HG03442 (cell line): Measurements from ENCODE around the gene TANGO2.
"Not testable (repeated sequence)": the region's sequence is repeated elsewhere in the genome, so short reads cannot be mapped to it uniquely, and the experiment has no call there.

Source experiments
- ATAC-seq: cut with Tn5 transposase; IDR thresholded peaks from one replicate; pipeline ENCODE4 v1.9.1; 2021; ENCODE audit warnings: mild to moderate bottlenecking, moderate library complexity; ENCODE audit not compliant: unreplicated experiment

Gene TANGO2

DNA sequence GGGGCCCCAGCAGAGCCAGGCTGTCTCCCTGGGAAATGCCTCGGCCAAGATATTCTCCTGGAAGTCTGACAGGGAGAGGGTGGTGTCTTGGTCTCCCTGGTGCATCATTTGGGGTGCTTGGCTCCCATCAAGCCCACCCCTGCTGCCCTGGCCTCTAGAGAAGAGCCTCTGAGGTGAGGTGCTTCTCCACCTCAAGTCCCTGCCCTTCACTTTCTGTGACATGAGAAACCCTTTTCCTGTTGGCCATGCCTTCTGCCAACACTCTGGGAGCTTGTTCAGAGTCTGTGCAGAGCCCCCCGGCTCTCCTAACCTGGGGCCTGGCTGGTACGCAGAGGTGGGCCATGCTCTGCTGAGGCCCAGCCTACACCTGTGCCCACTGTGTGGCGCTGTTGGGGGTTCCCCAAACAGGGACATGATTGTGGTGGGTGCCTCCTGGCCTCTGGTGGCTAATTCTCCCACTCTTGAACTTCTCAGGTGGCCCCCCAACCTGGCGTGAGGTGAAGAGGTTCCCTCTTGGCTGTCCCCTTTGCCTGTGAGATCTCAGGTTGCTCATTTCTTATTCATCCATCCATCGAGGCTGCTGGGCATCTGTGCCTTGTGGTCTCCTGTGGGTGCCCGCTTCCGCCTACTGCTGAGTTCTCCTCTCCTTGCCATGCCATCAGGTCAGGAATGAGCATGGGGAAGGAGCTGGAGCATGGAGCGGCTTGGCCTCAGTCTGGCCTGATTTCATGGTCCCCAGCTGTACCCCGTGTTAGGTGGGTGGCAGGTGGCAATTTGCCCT, 40.0 kb downstream of the TANGO2 start:
- no peak for ATAC-seq

DNA sequence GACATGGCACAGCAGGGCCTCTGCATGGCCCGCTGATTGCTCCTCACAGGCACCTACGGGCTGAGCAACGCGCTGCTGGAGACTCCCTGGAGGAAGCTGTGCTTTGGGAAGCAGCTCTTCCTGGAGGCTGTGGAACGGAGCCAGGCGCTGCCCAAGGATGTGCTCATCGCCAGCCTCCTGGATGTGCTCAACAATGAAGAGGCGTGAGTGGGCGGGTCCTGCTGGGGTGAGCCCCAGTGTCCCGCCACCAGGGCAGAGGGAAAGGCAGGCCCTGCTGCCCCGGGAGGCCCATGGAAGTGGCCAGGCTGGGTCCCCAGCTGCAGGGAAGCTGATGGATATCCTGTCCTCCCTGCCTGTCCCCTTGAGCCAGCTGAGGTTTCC, 40.6 kb downstream of the TANGO2 start:
- ATAC-seq: no peak

DNA sequence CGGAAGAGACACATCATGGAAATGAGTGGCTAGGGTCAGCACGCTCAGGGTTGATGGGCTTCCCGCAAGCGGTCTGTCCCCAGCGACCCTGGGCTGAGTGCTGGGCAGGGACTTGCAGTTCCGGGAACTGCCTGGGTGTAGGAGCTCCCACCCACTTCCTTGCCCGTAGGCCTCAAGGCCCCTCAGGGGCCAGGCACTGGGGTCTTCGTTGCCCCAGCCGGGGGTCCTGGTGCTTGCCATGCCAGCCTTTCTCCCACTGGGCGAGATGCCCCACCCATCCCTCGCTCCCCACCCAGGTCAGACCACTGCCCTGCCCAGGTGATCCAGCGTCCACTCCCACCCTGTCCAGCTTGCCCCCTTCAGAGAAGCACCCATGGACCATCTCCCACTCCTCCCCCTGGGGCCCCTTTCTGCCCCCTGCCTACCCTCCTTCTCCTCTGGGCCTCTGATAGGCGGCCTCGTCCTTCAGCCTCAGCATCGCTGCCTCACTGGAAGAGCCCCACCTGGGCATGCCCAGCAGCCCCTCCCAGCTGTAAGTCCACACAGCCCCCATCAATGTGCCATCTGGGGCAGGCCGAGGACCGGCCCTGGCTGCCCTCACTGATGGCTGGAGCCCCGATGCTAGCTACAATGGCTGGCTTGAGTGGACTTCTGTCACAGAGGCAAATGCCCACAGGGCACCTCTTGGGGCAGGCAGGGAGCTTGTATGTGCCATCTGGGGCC, 41.3 kb downstream of the TANGO2 start:
- ATAC-seq: no peak

DNA sequence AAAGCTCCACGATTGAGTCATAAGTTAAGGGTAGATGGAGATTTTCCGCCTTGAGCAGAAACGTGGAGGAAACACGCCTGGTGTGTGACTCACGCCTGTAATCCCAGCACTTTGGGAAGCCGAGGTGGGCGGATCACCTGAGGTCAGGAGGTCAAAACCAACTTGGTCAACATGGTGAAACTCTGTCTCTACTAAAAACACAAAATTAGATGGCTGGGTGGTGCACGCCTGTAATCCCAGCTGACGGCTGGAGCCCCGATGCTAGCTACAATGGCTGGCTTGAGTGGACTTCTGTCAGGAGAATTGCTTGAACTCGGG, 41.8 kb downstream of the TANGO2 start:
- no peak for ATAC-seq

DNA sequence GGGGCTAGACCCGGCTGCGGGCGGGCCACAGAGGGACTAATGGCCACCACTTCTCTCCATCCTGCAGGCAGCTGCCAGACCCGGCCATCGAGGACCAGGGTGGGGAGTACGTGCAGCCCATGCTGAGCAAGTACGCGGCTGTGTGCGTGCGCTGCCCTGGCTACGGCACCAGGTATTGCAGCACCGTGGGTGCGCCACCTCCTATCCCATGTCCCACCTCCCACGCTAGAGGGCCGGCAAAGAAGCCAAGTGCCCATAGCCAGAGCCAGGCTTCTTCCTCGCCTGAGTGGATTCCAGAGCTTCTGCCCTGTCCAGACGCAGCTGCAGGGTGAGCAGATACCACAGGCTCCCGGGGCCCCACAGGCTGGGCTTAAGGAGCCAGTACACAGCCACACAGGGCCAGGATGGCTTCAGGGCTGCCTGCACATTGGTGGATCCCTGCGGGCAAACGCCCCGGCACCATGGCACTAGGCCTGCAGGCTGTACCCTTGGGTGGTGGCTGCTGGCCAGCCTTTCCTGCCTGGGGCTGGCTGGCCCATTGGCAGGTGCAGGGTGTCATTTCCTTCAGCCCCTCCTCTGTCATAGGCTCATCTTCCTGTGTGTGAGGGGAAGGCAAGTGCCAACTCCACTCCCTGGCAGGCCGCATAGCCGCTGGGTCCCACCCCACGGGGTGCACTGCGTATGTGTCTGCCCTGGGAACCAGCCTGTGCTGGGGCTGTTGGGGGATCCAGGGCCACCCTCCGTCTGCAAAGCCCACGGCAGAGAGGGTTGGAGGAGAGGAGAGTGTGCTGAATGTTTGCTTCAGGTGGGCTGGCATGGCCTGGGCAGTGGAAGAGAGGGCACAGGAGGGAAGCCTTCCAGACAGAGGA, 42.6 kb downstream of the TANGO2 start:
- ATAC-seq: no peak

DNA sequence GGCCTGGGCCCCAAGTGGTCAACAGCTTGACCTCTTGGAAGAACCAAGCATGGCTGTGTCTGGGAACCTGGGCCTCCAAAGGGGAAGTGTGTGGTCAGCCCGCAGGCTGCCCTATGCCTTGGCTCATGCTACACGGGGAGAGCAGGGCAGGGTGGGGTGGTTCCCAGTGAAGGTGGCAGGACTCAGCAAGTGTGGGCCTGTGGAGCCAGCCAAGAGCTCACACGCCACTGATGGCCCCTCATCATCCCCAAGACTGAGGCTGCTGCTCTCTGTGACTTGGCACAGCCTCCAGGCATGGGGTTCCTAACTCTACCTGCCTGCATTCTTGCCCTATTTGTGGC, 43.2 kb downstream of the TANGO2 start:
- ATAC-seq: no peak

DNA sequence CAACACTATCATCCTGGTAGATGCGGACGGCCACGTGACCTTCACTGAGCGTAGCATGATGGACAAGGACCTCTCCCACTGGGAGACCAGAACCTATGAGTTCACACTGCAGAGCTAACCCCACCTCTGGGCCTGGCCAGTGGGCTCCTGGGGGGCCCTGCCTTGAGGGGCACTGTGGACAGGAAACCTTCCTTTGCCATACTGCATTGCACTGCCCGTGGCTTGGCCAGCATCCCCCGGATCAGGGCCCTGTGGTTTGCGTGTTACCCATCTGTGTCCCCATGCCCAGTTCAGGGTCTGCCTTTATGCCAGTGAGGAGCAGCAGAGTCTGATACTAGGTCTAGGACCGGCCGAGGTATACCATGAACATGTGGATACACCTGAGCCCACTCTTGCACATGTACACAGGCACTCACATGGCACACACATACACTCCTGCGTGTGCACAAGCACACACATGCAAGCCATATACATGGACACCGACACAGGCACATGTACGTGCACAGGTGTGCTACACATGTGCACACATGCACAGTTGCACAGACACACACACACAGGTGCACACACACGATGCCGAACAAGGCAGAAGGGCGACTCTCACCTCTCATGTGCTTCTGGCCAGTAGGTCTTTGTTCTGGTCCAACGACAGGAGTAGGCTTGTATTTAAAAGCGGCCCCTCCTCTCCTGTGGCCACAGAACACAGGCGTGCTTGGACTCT, 43.8 kb downstream of the TANGO2 start:
- ATAC-seq: no peak

DNA sequence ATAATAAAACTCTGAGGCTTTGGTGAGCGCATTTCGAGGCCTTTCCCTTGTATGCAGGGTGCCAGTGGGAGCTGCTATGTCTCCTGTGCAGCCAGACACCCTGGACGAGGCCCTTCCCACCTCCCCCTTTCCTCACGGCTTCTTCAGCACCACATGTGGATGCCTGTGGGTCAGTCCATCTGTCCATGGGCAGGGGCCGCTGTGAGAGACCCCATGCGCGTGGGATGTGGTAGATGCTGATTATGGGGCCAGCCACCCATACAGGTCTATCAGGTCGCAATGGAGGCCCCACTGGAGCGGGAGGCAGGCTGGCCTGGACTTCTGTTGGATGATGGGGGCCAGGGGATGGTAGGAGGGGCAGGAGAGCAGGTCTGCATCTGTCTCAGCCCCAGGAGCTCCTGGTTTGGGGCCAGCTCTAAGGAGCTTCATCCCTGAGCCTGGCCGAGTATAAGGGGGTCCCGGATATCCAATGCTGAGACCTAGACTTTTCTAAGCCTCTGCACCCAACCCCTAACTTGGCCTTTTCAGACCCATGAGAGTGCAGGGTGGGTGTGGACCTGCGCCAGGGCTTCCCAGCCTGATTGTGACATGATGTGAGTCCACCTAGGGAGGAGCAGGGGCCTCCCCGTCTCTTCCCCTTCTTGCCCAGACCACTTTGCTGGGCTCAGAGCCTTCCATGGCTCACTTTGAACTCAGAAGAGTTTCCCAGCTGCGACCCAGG, 45.1 kb downstream of the TANGO2 start:
- ATAC-seq: no peak

DNA sequence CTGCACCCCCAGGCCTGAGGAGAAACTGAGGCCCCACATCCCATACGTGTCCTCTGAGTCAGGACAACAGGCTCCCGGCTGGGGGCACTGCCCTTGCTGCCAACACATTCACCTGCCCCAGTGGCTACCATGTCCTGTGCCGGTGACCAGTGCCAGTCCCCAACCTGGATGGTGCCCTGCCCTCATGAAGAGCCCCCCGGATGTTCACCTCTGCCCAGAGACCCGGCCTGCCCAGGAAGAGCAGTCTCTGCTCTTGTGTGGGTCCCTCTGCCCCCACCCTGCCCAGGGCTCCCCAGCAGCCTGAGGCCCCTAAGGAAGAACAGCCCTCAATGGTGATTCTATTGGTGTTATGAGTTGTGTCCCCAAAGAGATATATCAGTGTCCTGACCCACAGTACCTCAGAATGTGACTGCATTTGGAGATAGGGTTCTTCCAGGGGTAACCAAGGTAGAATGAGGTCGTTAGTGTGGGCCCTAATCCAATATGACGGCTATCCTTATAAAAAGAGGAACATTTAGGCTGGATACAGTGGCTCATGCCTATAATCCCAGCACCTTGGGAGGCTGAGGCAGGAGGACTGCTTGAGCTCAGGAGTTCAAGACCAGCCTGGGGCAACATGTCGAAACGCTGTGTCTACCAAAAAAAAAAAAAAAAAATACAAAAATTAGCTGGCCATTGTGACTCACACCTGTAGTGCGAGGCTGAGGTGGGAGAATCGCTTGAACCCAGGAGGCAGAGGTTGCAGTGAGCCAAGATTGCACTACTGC, 45.9 kb downstream of the TANGO2 start:
- ATAC-seq: no peak

DNA sequence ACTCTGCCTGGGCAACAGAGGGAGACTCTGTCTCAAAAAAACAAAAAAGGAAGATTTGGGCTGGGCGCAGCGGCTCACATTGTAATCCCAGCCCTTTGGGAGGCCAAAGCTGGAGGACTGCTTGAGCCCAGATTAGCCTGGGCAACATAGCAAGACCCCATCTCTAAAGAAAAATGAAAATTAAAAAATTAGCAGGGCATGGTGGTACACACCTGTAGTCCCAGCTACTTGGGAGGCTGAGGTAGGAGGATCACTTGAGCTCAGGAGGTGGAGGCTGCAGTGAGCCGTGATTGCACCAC, 46.4 kb downstream of the TANGO2 start:
- not testable (repeated sequence) for ATAC-seq

DNA sequence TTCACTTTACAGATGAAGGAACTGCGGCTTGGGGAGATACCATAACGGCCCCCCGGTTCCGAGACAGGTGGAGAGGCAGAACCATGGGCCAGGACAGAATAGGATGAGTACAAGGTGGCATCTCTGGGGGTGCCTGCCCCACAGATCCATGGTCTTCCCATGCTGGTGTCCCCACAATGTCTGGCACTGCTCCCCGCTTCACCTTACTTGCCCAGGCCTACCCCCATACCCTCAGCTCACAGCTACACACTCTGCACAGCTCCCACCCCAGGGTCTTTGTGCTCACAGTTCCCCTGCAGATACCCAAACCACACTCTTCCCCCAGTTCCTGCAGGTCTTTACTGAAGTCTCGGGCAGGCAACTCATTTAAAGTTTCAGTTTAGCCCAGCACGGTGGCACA, 47.7 kb downstream of the TANGO2 start:
- no peak for ATAC-seq

DNA sequence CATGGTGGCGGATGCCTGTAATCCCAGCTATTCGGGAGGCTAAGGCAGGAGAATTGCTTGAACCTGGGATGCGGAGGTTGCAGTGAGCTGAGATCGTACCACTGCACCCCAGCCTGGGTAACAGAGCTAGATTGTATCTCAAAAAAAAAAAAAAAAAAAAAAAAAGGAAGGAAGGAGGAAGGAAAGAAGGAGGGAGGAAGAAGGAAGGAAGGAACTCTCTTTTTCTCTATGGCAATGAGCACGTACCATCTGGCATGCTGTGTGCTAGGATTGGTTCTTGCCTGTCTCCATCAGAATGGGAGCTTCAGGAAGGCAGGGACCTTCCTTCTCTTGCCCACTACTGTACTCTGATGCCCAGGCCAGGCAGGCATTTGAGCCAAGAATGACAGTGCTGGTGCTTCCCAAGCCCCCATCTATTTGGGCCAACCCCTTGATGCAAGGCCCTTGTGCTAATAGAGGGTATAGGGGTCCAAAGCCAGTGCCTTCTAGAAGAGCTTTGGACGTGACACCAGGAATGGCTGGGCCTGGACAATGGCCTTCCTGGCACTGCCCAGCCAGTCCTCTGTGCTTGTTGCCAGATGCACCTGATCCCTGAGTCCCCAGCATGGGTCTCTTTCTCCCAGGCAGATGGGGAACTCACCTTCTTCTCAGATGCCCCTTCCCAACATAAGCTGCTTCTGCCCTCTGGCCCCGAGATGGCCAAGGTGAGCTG, 48.6 kb downstream of the TANGO2 start:
- ATAC-seq: no peak

DNA sequence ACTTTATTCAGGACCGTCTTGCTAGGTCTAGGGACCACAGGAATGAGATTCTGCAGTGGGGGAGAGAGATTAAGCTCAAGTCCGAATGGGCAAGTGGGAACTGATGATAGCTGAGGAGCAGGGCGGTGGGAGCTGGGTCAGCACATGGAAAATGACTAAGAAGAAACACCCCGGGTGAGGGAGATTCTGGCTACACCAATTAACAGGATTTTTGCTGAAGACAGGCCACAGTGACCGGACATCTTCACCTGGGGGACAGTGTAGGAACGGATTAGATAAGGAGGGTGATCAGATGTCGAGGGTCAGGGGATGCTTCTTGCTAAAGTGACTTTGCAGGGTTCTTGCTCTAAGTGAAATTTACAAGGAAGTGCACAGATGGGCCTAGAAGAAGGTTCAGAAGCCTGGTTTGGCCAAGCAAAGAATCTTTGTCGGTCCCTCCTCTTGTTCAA, 50.6 kb downstream of the TANGO2 start:
- no peak for ATAC-seq

DNA sequence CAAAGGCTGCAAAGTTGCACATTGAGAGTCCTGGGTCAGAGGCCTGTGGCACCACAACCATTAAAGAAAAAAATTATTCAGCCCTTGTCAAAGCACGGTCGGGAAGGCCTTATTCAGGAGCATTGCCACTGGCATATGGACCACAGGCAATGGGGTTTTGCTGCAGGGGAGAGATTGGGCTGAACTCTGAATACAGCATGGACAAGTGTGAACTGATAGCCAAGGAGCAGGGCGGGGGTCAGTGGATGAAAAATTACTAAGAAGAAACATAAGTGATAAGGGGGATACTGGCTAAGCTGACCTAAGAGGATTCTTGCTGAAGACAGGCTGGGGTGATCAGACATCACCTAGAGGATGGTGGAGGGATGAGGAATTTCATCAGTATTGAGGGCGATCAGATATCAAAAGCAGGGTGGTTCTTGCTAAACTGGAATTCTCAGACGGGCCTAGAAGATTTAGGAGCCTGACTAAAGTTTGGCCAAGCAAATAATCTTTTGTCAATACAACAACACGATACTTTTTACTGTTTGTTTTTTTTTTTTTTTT, 55.8 kb downstream of the TANGO2 start:
- ATAC-seq: no peak

DNA sequence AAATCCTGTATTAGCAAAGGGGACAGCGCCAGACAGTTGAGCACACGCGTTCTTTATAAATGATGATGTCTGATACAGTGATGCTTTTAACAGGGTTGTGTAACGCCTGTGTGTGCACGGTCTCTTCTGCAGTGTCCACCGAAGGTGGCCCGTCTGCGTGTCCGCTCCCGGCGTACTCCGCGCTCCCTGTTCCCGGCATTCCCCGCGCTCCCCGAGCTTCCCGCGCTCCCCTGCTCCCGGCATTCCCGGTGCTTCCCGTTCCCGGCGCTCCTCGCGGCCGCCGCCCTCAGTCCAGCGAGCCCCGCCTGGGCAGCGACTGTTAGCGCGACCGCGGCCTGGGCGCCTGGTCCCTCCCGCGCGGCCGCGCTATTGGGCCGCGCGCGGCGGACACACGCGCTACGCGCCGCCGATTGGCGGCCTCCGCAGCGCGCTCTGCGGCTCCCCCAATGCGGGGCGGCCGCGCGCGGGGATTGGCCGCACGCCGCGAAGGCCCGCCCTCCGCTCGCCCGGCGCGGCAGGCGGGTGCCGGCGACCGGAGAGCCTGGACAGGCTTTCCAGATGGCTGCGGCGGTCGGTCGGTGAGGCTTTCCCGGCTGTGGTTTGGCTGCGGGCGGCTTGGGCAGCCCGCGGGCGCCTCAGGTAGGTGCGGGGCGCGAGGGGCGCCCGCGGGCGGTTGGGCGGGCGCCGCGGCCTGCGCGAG, 59.0 kb downstream of the TANGO2 start, which contains the start of gene DGCR8:
DGCR8 (plus strand) TSS at position 497 of the 700 bp plus-strand sequence. CDS start 5,723 bp downstream, outside the sequence.
- ATAC-seq: peak; percentile 75

DNA sequence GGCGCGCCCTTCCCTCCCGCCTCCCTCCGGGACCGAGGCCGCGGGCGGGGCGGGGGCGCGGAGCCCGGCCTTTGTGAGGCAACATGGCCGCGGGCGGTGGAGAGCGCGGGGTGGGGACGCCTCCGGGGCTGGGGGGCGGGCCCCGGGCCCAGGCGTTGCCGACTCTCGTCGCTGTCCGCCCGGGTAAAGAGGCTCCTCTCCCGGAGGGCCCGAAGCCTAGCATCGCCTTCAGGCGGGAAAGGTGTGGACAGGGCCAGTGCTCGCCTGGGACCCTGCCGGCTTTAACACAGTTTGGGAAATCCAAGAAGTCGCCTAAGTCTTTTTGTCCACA, 59.5 kb downstream of the TANGO2 start:
- ATAC-seq: peak; percentile 44

DNA sequence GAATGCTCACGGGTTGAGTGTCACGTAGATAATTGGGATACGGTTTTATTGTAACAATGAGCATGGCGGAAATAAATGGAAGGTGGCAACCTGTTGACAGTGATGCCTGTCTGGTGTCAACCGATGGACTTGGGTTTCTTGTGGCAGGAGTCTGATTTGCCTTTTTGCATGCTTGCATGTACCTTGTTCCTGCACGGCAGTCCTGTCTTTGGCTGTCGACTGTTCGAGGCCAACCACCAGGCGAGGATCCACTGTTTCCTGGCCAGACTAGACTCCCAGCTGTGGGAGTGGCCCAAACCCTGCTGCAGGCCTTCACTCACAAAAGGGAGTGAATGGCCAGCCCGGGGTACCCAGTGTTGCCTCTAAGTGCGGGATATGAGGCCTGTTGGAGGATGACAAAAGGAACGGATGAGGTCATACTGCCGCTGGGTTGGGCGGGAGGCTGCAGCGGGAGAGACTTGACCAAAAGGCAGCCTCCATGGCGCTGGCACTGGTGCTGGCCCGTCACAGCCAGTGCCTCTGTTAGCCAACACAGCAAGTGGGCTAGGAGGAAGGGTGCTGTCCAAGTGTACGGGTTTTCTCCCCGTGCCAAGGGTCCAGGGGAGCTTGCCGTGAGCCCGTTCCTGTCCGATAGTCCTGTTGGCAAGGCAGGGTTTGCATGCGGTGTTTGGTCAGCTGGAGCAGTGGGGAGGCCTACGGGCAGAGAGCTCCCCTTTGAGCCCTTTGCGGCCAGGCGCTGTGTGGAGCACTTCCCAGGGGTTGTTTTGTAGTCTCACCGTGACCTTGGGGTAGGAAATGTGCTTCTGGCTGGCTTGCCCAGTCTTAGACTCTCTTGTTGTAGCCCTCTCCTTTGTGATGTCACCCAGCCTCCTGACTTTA, 60.1 kb downstream of the TANGO2 start:
- ATAC-seq: no peak
